Measurements from ENCODE around the gene PPARG. TPM values are rescaled to one million over a fixed set of nuclear protein-coding genes. Genes with fewer than 3 reads are reported as not detected.

Gene PPARG
- total RNA-seq, 1 donor from 2014 or later: 3.2 TPM

- Mint-ChIP-seq H3K4me3 (ENCODE audit: unreplicated experiment) (no peak overlapping the region), H3K27ac (ENCODE audit: unreplicated experiment) (no peak overlapping the region)
Measured at GRCh38 chr3:12325586-12326515, 37.0 kb downstream of the PPARG start.

GRCh38 chr3:12327021-12327420 is 38.2 kb downstream of the PPARG start:
- H3K27me3 Mint-ChIP-seq (ENCODE audit: unreplicated experiment): peaks cover 1% of the 10 kb centered on the region
- TF ChIP-seq CTCF (IDR thresholded peaks at IDR 0.05; ENCODE audit: unreplicated experiment): no peak
- H3K4me1 Mint-ChIP-seq (ENCODE audit: unreplicated experiment): peaks cover 6% of the 10 kb centered on the region
- no peak overlapping the region for H3K4me3 Mint-ChIP-seq (ENCODE audit: unreplicated experiment)
- no peaks in the 10 kb centered on the region for H3K36me3 Mint-ChIP-seq (ENCODE audit: low read depth, unreplicated experiment)
- no peaks in the 10 kb centered on the region for H3K9me3 Mint-ChIP-seq (ENCODE audit: unreplicated experiment)
- no peak for DNase-seq (ENCODE audit: low spot score)
- no peak overlapping the region for H3K27ac Mint-ChIP-seq (ENCODE audit: unreplicated experiment)

More at GRCh38 chr3:12325586-12326515, 37.0 kb downstream of the PPARG start:
- no peaks in the 10 kb centered on the region for H3K36me3 Mint-ChIP-seq (ENCODE audit: low read depth, unreplicated experiment)
- peaks cover 1% of the 10 kb centered on the region for H3K27me3 Mint-ChIP-seq (ENCODE audit: unreplicated experiment)
- no peaks in the 10 kb centered on the region for H3K9me3 Mint-ChIP-seq (ENCODE audit: unreplicated experiment)
- H3K4me1 Mint-ChIP-seq (ENCODE audit: unreplicated experiment): peaks cover 6% of the 10 kb centered on the region
- DNase-seq (ENCODE audit: low spot score): no peak
- no peak for TF ChIP-seq CTCF (IDR thresholded peaks at IDR 0.05; ENCODE audit: unreplicated experiment)

GRCh38 chr3:12328132-12328836 is 39.4 kb downstream of the PPARG start:
- Mint-ChIP-seq H3K27me3 (ENCODE audit: unreplicated experiment) (peaks cover under 1% of the 10 kb centered on the region), H3K9me3 (ENCODE audit: unreplicated experiment) (no peaks in the 10 kb centered on the region), H3K36me3 (ENCODE audit: low read depth, unreplicated experiment) (no peaks in the 10 kb centered on the region), H3K4me3 (ENCODE audit: unreplicated experiment) (no peak overlapping the region), H3K27ac (ENCODE audit: unreplicated experiment) (no peak overlapping the region), H3K4me1 (ENCODE audit: unreplicated experiment) (peaks cover 6% of the 10 kb centered on the region)
- TF ChIP-seq CTCF (IDR thresholded peaks at IDR 0.05; ENCODE audit: unreplicated experiment): no peak
- DNase-seq (ENCODE audit: low spot score): no peak

GRCh38 chr3:12328837-12329462 is 40.1 kb downstream of the PPARG start:
- no peak for DNase-seq (ENCODE audit: low spot score)
- H3K27me3 Mint-ChIP-seq (ENCODE audit: unreplicated experiment): peaks cover 1% of the 10 kb centered on the region
- H3K4me3 Mint-ChIP-seq (ENCODE audit: unreplicated experiment): no peak overlapping the region
- TF ChIP-seq CTCF (IDR thresholded peaks at IDR 0.05; ENCODE audit: unreplicated experiment): no peak
- H3K4me1 Mint-ChIP-seq (ENCODE audit: unreplicated experiment): peaks cover 6% of the 10 kb centered on the region
- no peak overlapping the region for H3K27ac Mint-ChIP-seq (ENCODE audit: unreplicated experiment)
- no peaks in the 10 kb centered on the region for H3K36me3 Mint-ChIP-seq (ENCODE audit: low read depth, unreplicated experiment)
- H3K9me3 Mint-ChIP-seq (ENCODE audit: unreplicated experiment): no peaks in the 10 kb centered on the region
